H9 (cell line): ENCODE measurements around the gene PRODH. TPM values are rescaled to one million over a fixed set of nuclear protein-coding genes. Genes with fewer than 3 reads are reported as not detected.
"Not testable (repeated sequence)": the region's sequence is repeated elsewhere in the genome, so short reads cannot be mapped to it uniquely, and the experiment has no call there.

Experiments
- DNase-seq: peaks from one replicate; pipeline ENCODE4 v3.0.0-alpha.2; 2017
- H2AFZ ChIP-seq: one replicate; pipeline ENCODE4 v1.6.1; 2013; ENCODE audit warnings: mild to moderate bottlenecking, low read length, control low read depth, moderate library complexity
- H2AK5ac ChIP-seq: 2 replicates; pipeline ENCODE4 v1.6.1; 2013; ENCODE audit warnings: low read length, control low read depth, mixed read lengths; ENCODE audit not compliant: insufficient read length
- H2BK120ac ChIP-seq: one replicate; pipeline ENCODE4 v1.6.1; 2013; ENCODE audit warnings: low read depth, mild to moderate bottlenecking, low read length, control low read depth, inconsistent platforms; ENCODE audit not compliant: poor library complexity, severe bottlenecking
- H2BK12ac ChIP-seq: 2 replicates; pipeline ENCODE4 v1.6.1; 2013; ENCODE audit warnings: low read length, control low read depth, mixed read lengths, low read depth; ENCODE audit not compliant: insufficient read length
- H2BK15ac ChIP-seq: 2 replicates; pipeline ENCODE4 v1.6.1; 2013; ENCODE audit warnings: low read depth, low read length, control low read depth
- H2BK20ac ChIP-seq: one replicate; pipeline ENCODE4 v1.6.1; 2013; ENCODE audit warnings: low read depth, mild to moderate bottlenecking, low read length, control low read depth, inconsistent platforms; ENCODE audit not compliant: poor library complexity, severe bottlenecking
- H2BK5ac ChIP-seq: 2 replicates; pipeline ENCODE4 v1.6.1; 2013; ENCODE audit warnings: low read length, control low read depth, mixed read lengths; ENCODE audit not compliant: insufficient read length
- H3K14ac ChIP-seq: 2 replicates; pipeline ENCODE4 v1.6.1; 2013; ENCODE audit warnings: low read length, control low read depth; ENCODE audit not compliant: insufficient read depth
- H3K18ac ChIP-seq: 2 replicates; pipeline ENCODE4 v1.6.1; 2013; ENCODE audit warnings: low read depth, mild to moderate bottlenecking, mixed read lengths, low read length, control low read depth; ENCODE audit not compliant: insufficient read length
- H3K23ac ChIP-seq: 2 replicates; pipeline ENCODE4 v1.6.1; 2013; ENCODE audit warnings: low read length, control low read depth, mixed read lengths, low read depth; ENCODE audit not compliant: insufficient read length
- H3K23me2 ChIP-seq: 2 replicates; pipeline ENCODE4 v1.6.1; 2013; ENCODE audit warnings: low read depth, mild to moderate bottlenecking, mixed read lengths, low read length, control low read depth; ENCODE audit not compliant: insufficient read length, poor library complexity, severe bottlenecking
- H3K27ac ChIP-seq: 2 replicates; pipeline ENCODE4 v1.5.1; 2013; ENCODE audit warnings: low read length, control low read depth, mixed read lengths, low read depth; ENCODE audit not compliant: insufficient read length
- H3K27me3 ChIP-seq: 2 replicates; pipeline ENCODE4 v1.6.1; 2013; ENCODE audit warnings: low read length, control low read depth, inconsistent platforms; ENCODE audit not compliant: insufficient read depth
- H3K4ac ChIP-seq: 2 replicates; pipeline ENCODE4 v1.6.1; 2013; ENCODE audit warnings: low read depth, mild to moderate bottlenecking, control low read depth, inconsistent platforms, low read length, moderate library complexity
- H3K4me1 ChIP-seq: 2 replicates; pipeline ENCODE4 v1.6.1; 2013; ENCODE audit warnings: low read length, control low read depth, inconsistent platforms; ENCODE audit not compliant: insufficient read depth
- H3K4me2 ChIP-seq: 2 replicates; pipeline ENCODE4 v1.6.1; 2013; ENCODE audit warnings: low read length, control low read depth, mixed read lengths; ENCODE audit not compliant: insufficient read length, insufficient read depth
- H3K56ac ChIP-seq: 2 replicates; pipeline ENCODE4 v1.6.1; 2013; ENCODE audit warnings: low read depth, mild to moderate bottlenecking, mixed read lengths, low read length, control low read depth; ENCODE audit not compliant: insufficient read length
- H3K79me1 ChIP-seq: 2 replicates; pipeline ENCODE4 v1.6.1; 2013; ENCODE audit warnings: low read depth, mild to moderate bottlenecking, moderate library complexity, low read length, control low read depth, inconsistent platforms; ENCODE audit not compliant: insufficient read depth, poor library complexity, severe bottlenecking
- H3K79me2 ChIP-seq: 2 replicates; pipeline ENCODE4 v1.6.1; 2013; ENCODE audit warnings: low read length, control low read depth, inconsistent platforms; ENCODE audit not compliant: insufficient read depth
- H3K9ac ChIP-seq: 2 replicates; pipeline ENCODE4 v1.6.1; 2013; ENCODE audit warnings: low read length, control low read depth, mixed read lengths; ENCODE audit not compliant: insufficient read length; ENCODE audit errors: extremely low read depth
- H3K9me3 ChIP-seq: one replicate; pipeline ENCODE4 v1.6.1; 2013; ENCODE audit warnings: low read depth, low read length, inconsistent platforms; ENCODE audit not compliant: control insufficient read depth
- H3T11ph ChIP-seq: one replicate; pipeline ENCODE4 v1.6.1; 2013; ENCODE audit warnings: mild to moderate bottlenecking, low read length, control low read depth, inconsistent platforms
- H4K20me1 ChIP-seq: one replicate; pipeline ENCODE4 v1.6.1; 2013; ENCODE audit not compliant: control insufficient read depth, insufficient read length, insufficient read depth
- H4K5ac ChIP-seq: 2 replicates; pipeline ENCODE4 v1.6.1; 2013; ENCODE audit warnings: low read depth, mild to moderate bottlenecking, mixed read lengths, low read length, control low read depth; ENCODE audit not compliant: insufficient read length
- H4K8ac ChIP-seq: replicated peaks from 2 replicates; pipeline ENCODE4 v1.6.1; 2013; ENCODE audit warnings: low read length, control low read depth, mixed read lengths, low read depth; ENCODE audit not compliant: insufficient read length
- H4K91ac ChIP-seq: 2 replicates; pipeline ENCODE4 v1.6.1; 2013; ENCODE audit warnings: low read depth, mild to moderate bottlenecking, moderate library complexity, mixed read lengths, low read length, control low read depth; ENCODE audit not compliant: insufficient read length
- H3K27ac Mint-ChIP-seq, 3 experiments: 2 replicates in 2 of 3; 3 replicates in 1 of 3; pipeline ENCODE4 v1.8.0; 2020 to 2021; ENCODE audit warnings: mixed read lengths in 3 of 3, mild to moderate bottlenecking in 1 of 3, moderate library complexity in 1 of 3
- H3K27me3 Mint-ChIP-seq: 2 replicates; pipeline ENCODE4 v1.8.0; 2021; ENCODE audit warnings: low read depth, mild to moderate bottlenecking, moderate library complexity, mixed read lengths
- H3K36me3 Mint-ChIP-seq, 3 experiments: 2 replicates in 2 of 3; 3 replicates in 1 of 3; pipeline ENCODE4 v1.8.0; 2020 to 2021; ENCODE audit warnings: low read depth in 3 of 3, mixed read lengths in 3 of 3; ENCODE audit not compliant: insufficient read depth in 1 of 3
- H3K4me1 Mint-ChIP-seq, 2 experiments: 2 replicates each; pipeline ENCODE4 v1.8.0; 2020; ENCODE audit warnings: mixed read lengths in 2 of 2
- H3K4me3 Mint-ChIP-seq, 2 experiments: 2 replicates in 1 of 2; 3 replicates in 1 of 2; pipeline ENCODE4 v1.8.0; 2020 to 2021; ENCODE audit warnings: mild to moderate bottlenecking in 2 of 2, mixed read lengths in 2 of 2, moderate library complexity in 1 of 2
- H3K9me3 Mint-ChIP-seq, 2 experiments: 2 replicates in 1 of 2; 3 replicates in 1 of 2; pipeline ENCODE4 v1.8.0; 2020; ENCODE audit warnings: mild to moderate bottlenecking in 2 of 2, mixed read lengths in 2 of 2, moderate library complexity in 1 of 2
- WGBS: extraction: QIAGEN DNeasy Blood & Tissue Kit; methylation state at CpG from one replicate; pipeline ENCODE4 v1.1.7; 2013; ENCODE audit warnings: missing lambda C conversion rate, low lambda C conversion rate, mixed read lengths; ENCODE audit not compliant: insufficient read length; ENCODE audit errors: extremely low coverage; 5-methylcytosine and 5-hydroxymethylcytosine counted together
- total RNA-seq: library from RNA; stranded (reverse); gene quantifications from 2 replicates; pipeline ENCODE4 v1.2.1, GENCODE V29; 2021

PRODH gene
- total RNA-seq, 1 experiment from 2014 or later = 51.2 TPM

- H4K91ac ChIP-seq, H3K36me3 Mint-ChIP-seq, H3K4me1 ChIP-seq, H2BK5ac ChIP-seq, H2BK120ac ChIP-seq, H4K5ac ChIP-seq, H3K56ac ChIP-seq, H2BK20ac ChIP-seq, H2AK5ac ChIP-seq, H3K4me3 Mint-ChIP-seq, H4K20me1 ChIP-seq, H4K8ac ChIP-seq, H3K27ac Mint-ChIP-seq, H2AFZ ChIP-seq, H3K79me2 ChIP-seq, H3K9me3 Mint-ChIP-seq, H3K27me3 ChIP-seq, H3K9me3 ChIP-seq, H3T11ph ChIP-seq, H2BK15ac ChIP-seq, H3K9ac ChIP-seq, H2BK12ac ChIP-seq, H3K14ac ChIP-seq, H3K4me2 ChIP-seq, H3K23ac ChIP-seq, H3K79me1 ChIP-seq, H3K27ac ChIP-seq, H3K27me3 Mint-ChIP-seq, H3K4ac ChIP-seq, H3K4me1 Mint-ChIP-seq, H3K23me2 ChIP-seq, DNase-seq, H3K18ac ChIP-seq: not testable (repeated sequence)
- WGBS = no CpG with 5 or more reads among the region's 19 CpGs
Observed at GRCh38 chr22:18964501-18965265, 28.6 kb upstream of the PRODH start.

DNA sequence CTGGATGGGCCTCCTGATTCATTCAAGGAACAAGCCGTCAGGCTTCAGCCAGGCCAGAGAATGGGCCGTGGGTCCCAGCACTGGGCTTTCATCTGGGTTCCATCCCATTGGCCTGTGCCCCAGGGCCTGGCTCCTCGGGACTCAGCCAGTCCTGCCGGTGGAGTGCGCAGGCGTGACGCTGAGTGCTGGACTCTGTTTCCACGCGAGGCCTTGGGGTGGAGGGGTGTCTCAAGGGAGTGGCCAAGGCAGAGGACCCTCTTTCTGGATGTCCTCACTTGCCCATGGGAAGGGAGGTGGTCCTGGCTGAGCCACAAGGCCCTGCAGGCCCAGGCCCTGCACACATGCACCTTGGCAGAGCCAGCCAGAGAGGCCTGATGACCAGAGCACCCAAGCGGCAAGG, 28.0 kb upstream of the PRODH start:
- H2BK20ac ChIP-seq, H3K14ac ChIP-seq, H2AK5ac ChIP-seq, H4K91ac ChIP-seq, H2BK5ac ChIP-seq, H2BK120ac ChIP-seq, H3K79me1 ChIP-seq, H3K56ac ChIP-seq, H3K4ac ChIP-seq, H3K18ac ChIP-seq, H3K23me2 ChIP-seq, H3K4me1 ChIP-seq, H4K20me1 ChIP-seq, H3K27me3 Mint-ChIP-seq, H2BK15ac ChIP-seq, H3K27me3 ChIP-seq, H3K9me3 ChIP-seq, H4K5ac ChIP-seq, DNase-seq, H3K4me1 Mint-ChIP-seq, H3K27ac ChIP-seq, H3K79me2 ChIP-seq, H4K8ac ChIP-seq, H3K4me3 Mint-ChIP-seq, H3K23ac ChIP-seq, H3K36me3 Mint-ChIP-seq, H3K9me3 Mint-ChIP-seq, H2AFZ ChIP-seq, H2BK12ac ChIP-seq, H3K9ac ChIP-seq, H3T11ph ChIP-seq, H3K4me2 ChIP-seq: not testable (repeated sequence)
- 0 out of 7 replicates have a peak overlapping the region, but pooled peaks of 1 of the 3 experiments have one; percentile 62 for H3K27ac Mint-ChIP-seq
- no CpG with 5 or more reads among the region's 10 CpGs for WGBS
